K562 (cell line): ENCODE measurements around the gene ZMYM1. TPM values are rescaled to one million over a fixed set of nuclear protein-coding genes. Genes with fewer than 3 reads are reported as not detected.

Experiments
- ASH1L ChIP-seq: fragments of 450-650 bp; IDR thresholded peaks from 2 replicates; pipeline ENCODE4 v1.6.1; 2018; ENCODE audit warnings: borderline replicate concordance, mild to moderate bottlenecking, low read depth; ENCODE audit not compliant: partially characterized antibody
- ATF1 ChIP-seq, 2 experiments: fragments of 450-650 bp in 1 of 2; IDR thresholded peaks; 2 replicates each; pipeline ENCODE4 v1.6.1; 2016; ENCODE audit warnings: missing compliant biosample characterization in 1 of 2, missing genetic modification characterization in 1 of 2
- BHLHE40 ChIP-seq: IDR thresholded peaks from 2 replicates; pipeline ENCODE4 v1.6.1; 2011; ENCODE audit warnings: low read length, improper control_type of control experiment
- EP400 ChIP-seq: fragments of 450-650 bp; IDR thresholded peaks from 2 replicates; pipeline ENCODE4 v1.6.1; 2017; ENCODE audit warnings: antibody characterized with exemption, mild to moderate bottlenecking, moderate library complexity
- EZH2 ChIP-seq: IDR thresholded peaks from 2 replicates; pipeline ENCODE4 v1.6.1; 2012; ENCODE audit warnings: low read depth, mild to moderate bottlenecking, inconsistent platforms, low read length, borderline replicate concordance
- GATAD2B ChIP-seq: fragments of 450-650 bp; IDR thresholded peaks from 2 replicates; pipeline ENCODE4 v1.6.1; 2017; ENCODE audit warnings: mild to moderate bottlenecking, borderline replicate concordance
- HDAC3 ChIP-seq: fragments of 450-650 bp; IDR thresholded peaks from 2 replicates; pipeline ENCODE4 v1.6.1; 2018; ENCODE audit warnings: borderline replicate concordance, mild to moderate bottlenecking, moderate library complexity; ENCODE audit not compliant: partially characterized antibody
- IRF2 ChIP-seq: sonication (generic); formaldehyde crosslinking; IDR thresholded peaks from 2 replicates; pipeline ENCODE4 v1.8.1; 2022; ENCODE audit warnings: mild to moderate bottlenecking, missing genetic modification reagents
- LARP7 ChIP-seq: fragments of 450-650 bp; IDR thresholded peaks from 2 replicates; pipeline ENCODE4 v1.6.1; 2016
- MCM3 ChIP-seq: fragments of 450-650 bp; IDR thresholded peaks from 2 replicates; pipeline ENCODE4 v1.6.1; 2016
- STAT5A ChIP-seq: IDR thresholded peaks from 2 replicates; pipeline ENCODE4 v1.6.1; 2012; ENCODE audit warnings: low read length, inconsistent platforms, borderline replicate concordance
- ZNF436 ChIP-seq: fragments of 250-450, 450-650 bp; sonication (Bioruptor Pico); formaldehyde crosslinking; IDR thresholded peaks from 2 replicates; pipeline ENCODE4 v1.7.0; 2020; ENCODE audit warnings: mild to moderate bottlenecking
- ZNF583 ChIP-seq: fragments of 250-450 bp; sonication (Bioruptor Pico); IDR thresholded peaks from 2 replicates; pipeline ENCODE4 v1.4.0; 2020
- ZNF707 ChIP-seq: fragments of 250-450 bp; sonication (Bioruptor Pico); conservative IDR thresholded peaks from 2 replicates; pipeline ENCODE4 v1.8.0; 2022; ENCODE audit warnings: inconsistent platforms, mild to moderate bottlenecking, moderate library complexity
- ZSCAN29 ChIP-seq: fragments of 450-650 bp; IDR thresholded peaks from 2 replicates; pipeline ENCODE4 v1.6.1; 2017
- polyA plus RNA-seq, 8 experiments: library from polyadenylated mRNA; depleted of rRNA in 4 of 8; stranded (reverse) in 5 of 8; unstranded in 3 of 8; fragments of >200 nt; fragmentation: Nextera tagmentation in 2 of 8; fragmentation: Illumina TruSeq in 1 of 8; extraction: Ambion mirVana in 2 of 8; extraction: Trizol in 1 of 8; gene quantifications; 2 replicates each; pipeline versions ENCODE4 v1.2.1 to v1.2.3, GENCODE V29; 2011 to 2014; ENCODE audit warnings: inconsistent platforms in 1 of 8, missing spikeins in 1 of 8
- total RNA-seq, 7 experiments: library from RNA; depleted of rRNA in 6 of 7; stranded (reverse); fragments of >200 nt in 6 of 7; fragmentation: Illumina TruSeq in 2 of 7; extraction: Trizol in 2 of 7; gene quantifications; 2 replicates each; pipeline versions ENCODE4 v1.2.1 to v1.2.3, GENCODE V29; 2011 to 2021; ENCODE audit warnings: low replicate concordance in 1 of 7
- TF ChIP-seq, protein P1 (sequence below), 3 experiments: IDR thresholded peaks in 2 of 3; conservative IDR thresholded peaks in 1 of 3; 2 replicates each; pipeline ENCODE4 v1.5.1; 2011 to 2012; ENCODE audit warnings: low read length in 3 of 3, mild to moderate bottlenecking in 3 of 3, control low read depth in 2 of 3, improper control_type of control experiment in 1 of 3, inconsistent platforms in 1 of 3, low read depth in 1 of 3, mixed read lengths in 1 of 3, moderate library complexity in 1 of 3; ENCODE audit not compliant: insufficient read depth in 2 of 3
- TF ChIP-seq, protein P2 (sequence below): fragments of 450-650 bp; formaldehyde crosslinking; IDR thresholded peaks from 2 replicates; pipeline ENCODE4 v1.4.0; 2022; ENCODE audit warnings: mild to moderate bottlenecking, moderate library complexity
- TF ChIP-seq, protein P3 (sequence below): fragments of 250-450 bp; sonication (Bioruptor Pico); IDR thresholded peaks from 2 replicates; pipeline ENCODE4 v1.8.0; 2021; ENCODE audit warnings: mild to moderate bottlenecking, moderate library complexity
- TF ChIP-seq, protein P4 (sequence below), 2 experiments: fragments of 450-650 bp in 1 of 2; sonication (generic) in 1 of 2; formaldehyde crosslinking in 1 of 2; IDR thresholded peaks in 1 of 2; conservative IDR thresholded peaks in 1 of 2; 2 replicates each; pipeline versions ENCODE4 v1.6.1 to v1.8.1; 2016 to 2023; ENCODE audit warnings: mild to moderate bottlenecking in 2 of 2, moderate library complexity in 2 of 2, inconsistent platforms in 1 of 2, missing genetic modification reagents in 1 of 2
- TF ChIP-seq, protein P5 (sequence below): fragments of 250-450 bp; sonication (Bioruptor Pico); IDR thresholded peaks from 2 replicates; pipeline ENCODE4 v1.8.0; 2022; ENCODE audit warnings: moderate library complexity, mild to moderate bottlenecking, inconsistent platforms
- TF ChIP-seq, protein P6 (sequence below): fragments of 450-650 bp; formaldehyde crosslinking; IDR thresholded peaks from 2 replicates; pipeline ENCODE4 v1.4.0; 2020; ENCODE audit warnings: mild to moderate bottlenecking, moderate library complexity

ZMYM1 gene
- total and polyA plus RNA-seq, 9 of the 15 experiments (the other 6 are each of a cell fraction or from before 2014, with no cell fraction given) = 7.5 to 25.4 (median 15.8) TPM

DNA sequence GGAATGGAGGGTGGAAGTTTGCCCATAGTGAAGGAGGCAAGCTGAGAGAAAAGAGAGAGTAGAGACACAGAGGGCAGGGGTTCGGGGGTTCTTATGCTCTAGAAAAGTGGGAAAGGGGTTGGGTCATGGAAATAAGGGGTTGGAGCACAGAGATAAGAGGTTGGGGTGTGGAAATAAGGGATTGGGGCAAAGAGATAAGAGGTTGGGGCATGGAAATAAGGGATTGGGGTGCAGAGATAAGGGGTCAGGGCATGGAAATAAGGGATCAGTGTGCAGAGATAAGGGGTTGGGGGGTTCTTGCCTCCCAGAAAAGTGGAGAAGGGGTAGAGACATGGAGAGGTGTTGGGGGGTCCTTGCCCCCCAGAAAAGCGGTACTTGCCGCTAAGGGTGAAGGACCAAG, 57.6 kb downstream of the ZMYM1 start (continued):
- TF ChIP-seq GATAD2B (no peak), ATF1 (CRISPR knock-in tag; IDR thresholded peaks at IDR 0.05) (no peak), ATF1 (tag; IDR thresholded peaks at IDR 0.05) (no peak), ZNF707 (CRISPR knock-in tag) (peak; percentile 34; the same call in 1 of the 2 replicates), MCM3 (no peak), EZH2 (no peak), ZSCAN29 (no peak), HDAC3 (peak; percentile 68), EP400 (no peak; the same call in 1 of the 2 replicates), ASH1L (no peak), ZNF583 (CRISPR knock-in tag) (0 out of 2 replicates have a peak, but pooled peaks have one; percentile 77), ZNF436 (CRISPR knock-in tag) (no peak), BHLHE40 (no peak), IRF2 (CRISPR knock-in tag) (no peak), LARP7 (0 out of 2 replicates have a peak, but pooled peaks have one; percentile 57), STAT5A (peak; percentile 57; the same call in 1 of the 2 replicates)
- TF ChIP-seq, protein P1, sequence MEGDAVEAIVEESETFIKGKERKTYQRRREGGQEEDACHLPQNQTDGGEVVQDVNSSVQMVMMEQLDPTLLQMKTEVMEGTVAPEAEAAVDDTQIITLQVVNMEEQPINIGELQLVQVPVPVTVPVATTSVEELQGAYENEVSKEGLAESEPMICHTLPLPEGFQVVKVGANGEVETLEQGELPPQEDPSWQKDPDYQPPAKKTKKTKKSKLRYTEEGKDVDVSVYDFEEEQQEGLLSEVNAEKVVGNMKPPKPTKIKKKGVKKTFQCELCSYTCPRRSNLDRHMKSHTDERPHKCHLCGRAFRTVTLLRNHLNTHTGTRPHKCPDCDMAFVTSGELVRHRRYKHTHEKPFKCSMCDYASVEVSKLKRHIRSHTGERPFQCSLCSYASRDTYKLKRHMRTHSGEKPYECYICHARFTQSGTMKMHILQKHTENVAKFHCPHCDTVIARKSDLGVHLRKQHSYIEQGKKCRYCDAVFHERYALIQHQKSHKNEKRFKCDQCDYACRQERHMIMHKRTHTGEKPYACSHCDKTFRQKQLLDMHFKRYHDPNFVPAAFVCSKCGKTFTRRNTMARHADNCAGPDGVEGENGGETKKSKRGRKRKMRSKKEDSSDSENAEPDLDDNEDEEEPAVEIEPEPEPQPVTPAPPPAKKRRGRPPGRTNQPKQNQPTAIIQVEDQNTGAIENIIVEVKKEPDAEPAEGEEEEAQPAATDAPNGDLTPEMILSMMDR (IDR thresholded peaks at IDR 0.05 in 2 of 3, conservative IDR thresholded peaks at IDR 0.05 in 1 of 3; ENCODE audit: insufficient read depth in 2 of 3, low read depth in 1 of 3, low read length in 3 of 3) = no peak
- TF ChIP-seq, protein P2, sequence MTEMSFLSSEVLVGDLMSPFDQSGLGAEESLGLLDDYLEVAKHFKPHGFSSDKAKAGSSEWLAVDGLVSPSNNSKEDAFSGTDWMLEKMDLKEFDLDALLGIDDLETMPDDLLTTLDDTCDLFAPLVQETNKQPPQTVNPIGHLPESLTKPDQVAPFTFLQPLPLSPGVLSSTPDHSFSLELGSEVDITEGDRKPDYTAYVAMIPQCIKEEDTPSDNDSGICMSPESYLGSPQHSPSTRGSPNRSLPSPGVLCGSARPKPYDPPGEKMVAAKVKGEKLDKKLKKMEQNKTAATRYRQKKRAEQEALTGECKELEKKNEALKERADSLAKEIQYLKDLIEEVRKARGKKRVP (CRISPR knock-in tag) = peak; percentile 51; the same call in 1 of the 2 replicates
- TF ChIP-seq, protein P3, sequence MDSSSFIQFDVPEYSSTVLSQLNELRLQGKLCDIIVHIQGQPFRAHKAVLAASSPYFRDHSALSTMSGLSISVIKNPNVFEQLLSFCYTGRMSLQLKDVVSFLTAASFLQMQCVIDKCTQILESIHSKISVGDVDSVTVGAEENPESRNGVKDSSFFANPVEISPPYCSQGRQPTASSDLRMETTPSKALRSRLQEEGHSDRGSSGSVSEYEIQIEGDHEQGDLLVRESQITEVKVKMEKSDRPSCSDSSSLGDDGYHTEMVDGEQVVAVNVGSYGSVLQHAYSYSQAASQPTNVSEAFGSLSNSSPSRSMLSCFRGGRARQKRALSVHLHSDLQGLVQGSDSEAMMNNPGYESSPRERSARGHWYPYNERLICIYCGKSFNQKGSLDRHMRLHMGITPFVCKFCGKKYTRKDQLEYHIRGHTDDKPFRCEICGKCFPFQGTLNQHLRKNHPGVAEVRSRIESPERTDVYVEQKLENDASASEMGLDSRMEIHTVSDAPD (CRISPR knock-in tag) = no peak
- TF ChIP-seq, protein P4, sequence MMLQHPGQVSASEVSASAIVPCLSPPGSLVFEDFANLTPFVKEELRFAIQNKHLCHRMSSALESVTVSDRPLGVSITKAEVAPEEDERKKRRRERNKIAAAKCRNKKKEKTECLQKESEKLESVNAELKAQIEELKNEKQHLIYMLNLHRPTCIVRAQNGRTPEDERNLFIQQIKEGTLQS (IDR thresholded peaks at IDR 0.05) = 0 out of 2 replicates have a peak, but pooled peaks have one; percentile 13
- TF ChIP-seq, protein P4 (CRISPR knock-in tag; conservative IDR thresholded peaks at IDR 0.05) = no peak
- TF ChIP-seq, protein P5, sequence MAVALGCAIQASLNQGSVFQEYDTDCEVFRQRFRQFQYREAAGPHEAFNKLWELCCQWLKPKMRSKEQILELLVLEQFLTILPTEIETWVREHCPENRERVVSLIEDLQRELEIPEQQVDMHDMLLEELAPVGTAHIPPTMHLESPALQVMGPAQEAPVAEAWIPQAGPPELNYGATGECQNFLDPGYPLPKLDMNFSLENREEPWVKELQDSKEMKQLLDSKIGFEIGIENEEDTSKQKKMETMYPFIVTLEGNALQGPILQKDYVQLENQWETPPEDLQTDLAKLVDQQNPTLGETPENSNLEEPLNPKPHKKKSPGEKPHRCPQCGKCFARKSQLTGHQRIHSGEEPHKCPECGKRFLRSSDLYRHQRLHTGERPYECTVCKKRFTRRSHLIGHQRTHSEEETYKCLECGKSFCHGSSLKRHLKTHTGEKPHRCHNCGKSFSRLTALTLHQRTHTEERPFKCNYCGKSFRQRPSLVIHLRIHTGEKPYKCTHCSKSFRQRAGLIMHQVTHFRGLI = no peak
- TF ChIP-seq, protein P6, sequence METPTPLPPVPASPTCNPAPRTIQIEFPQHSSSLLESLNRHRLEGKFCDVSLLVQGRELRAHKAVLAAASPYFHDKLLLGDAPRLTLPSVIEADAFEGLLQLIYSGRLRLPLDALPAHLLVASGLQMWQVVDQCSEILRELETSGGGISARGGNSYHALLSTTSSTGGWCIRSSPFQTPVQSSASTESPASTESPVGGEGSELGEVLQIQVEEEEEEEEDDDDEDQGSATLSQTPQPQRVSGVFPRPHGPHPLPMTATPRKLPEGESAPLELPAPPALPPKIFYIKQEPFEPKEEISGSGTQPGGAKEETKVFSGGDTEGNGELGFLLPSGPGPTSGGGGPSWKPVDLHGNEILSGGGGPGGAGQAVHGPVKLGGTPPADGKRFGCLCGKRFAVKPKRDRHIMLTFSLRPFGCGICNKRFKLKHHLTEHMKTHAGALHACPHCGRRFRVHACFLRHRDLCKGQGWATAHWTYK (CRISPR knock-in tag) = peak; percentile 85; the same call in 1 of the 2 replicates
